Measurements from ENCODE around the gene DNHD1.

- TF ChIP-seq CTCF (IDR thresholded peaks at IDR 0.05) (no peak), EZH2phosphoT487 (IDR thresholded peaks at IDR 0.05) (no peak)
Measured at GRCh38 chr11:6587360-6587953, 90.4 kb downstream of the DNHD1 start.

All from neural progenitor cell (in vitro differentiated cells).